ENCODE results near the gene CDCP2.

CDCP2 gene

GRCh38 chr1:54152696-54153095, at the start of gene CDCP2:
CDCP2 (minus strand) TSS chr1:54153000; CDS start chr1:54152922, 78 bp downstream.
- FAIRE-seq, result no peak

- FAIRE-seq, result no peak
Observed at GRCh38 chr1:54200519-54200997, 47.8 kb upstream of the CDCP2 start.

- FAIRE-seq, result no peak
Observed at GRCh38 chr1:54199765-54200518, 47.1 kb upstream of the CDCP2 start, which contains the start of the genes CYB5RL and MRPL37. CYB5RL (minus strand) TSS chr1:54200030; CDS start chr1:54195616, 4,414 bp downstream. MRPL37 (plus strand) TSS chr1:54200167; CDS start chr1:54200244, 77 bp downstream.

- FAIRE-seq, result no peak
Observed at GRCh38 chr1:54199151-54199764, 46.5 kb upstream of the CDCP2 start.

- FAIRE-seq, result no peak
Observed at GRCh38 chr1:54193453-54193852, 40.7 kb upstream of the CDCP2 start.

GRCh38 chr1:54191525-54191924, 38.7 kb upstream of the CDCP2 start:
- FAIRE-seq, result no peak

- no peak for FAIRE-seq
Observed at GRCh38 chr1:54190526-54190925, 37.7 kb upstream of the CDCP2 start.

- FAIRE-seq, result no peak
Observed at GRCh38 chr1:54188291-54188690, 35.5 kb upstream of the CDCP2 start.

GRCh38 chr1:54186056-54186455, 33.3 kb upstream of the CDCP2 start:
- FAIRE-seq, result no peak

GRCh38 chr1:54180701-54181360, 28.0 kb upstream of the CDCP2 start:
- no peak for FAIRE-seq

GRCh38 chr1:54178296-54179070, 25.7 kb upstream of the CDCP2 start:
- no peak for FAIRE-seq

GRCh38 chr1:54177726-54178125, 24.9 kb upstream of the CDCP2 start:
- no peak for FAIRE-seq

GRCh38 chr1:54176621-54177327, 24.0 kb upstream of the CDCP2 start:
- FAIRE-seq, result no peak

- FAIRE-seq, result no peak
Observed at GRCh38 chr1:54174106-54174505, 21.3 kb upstream of the CDCP2 start.

GRCh38 chr1:54173681-54174080, 20.9 kb upstream of the CDCP2 start:
- FAIRE-seq, result no peak

- no peak for FAIRE-seq
Observed at GRCh38 chr1:54172614-54173599, 20.1 kb upstream of the CDCP2 start.

- FAIRE-seq, result no peak
Observed at GRCh38 chr1:54171606-54172005, 18.8 kb upstream of the CDCP2 start.

- no peak for FAIRE-seq
Observed at GRCh38 chr1:54171016-54171415, 18.2 kb upstream of the CDCP2 start.

- no peak for FAIRE-seq
Observed at GRCh38 chr1:54169068-54169467, 16.3 kb upstream of the CDCP2 start.

GRCh38 chr1:54168206-54168965, 15.6 kb upstream of the CDCP2 start:
- FAIRE-seq, result no peak
